LNCaP clone FGC (cell line): Measurements from ENCODE around the gene ICA1.

Source experiments
- DNase-seq: peaks from one replicate; pipeline ENCODE4 v3.0.0-alpha.2; 2011; ENCODE audit warnings: low read depth
- H3K4me3 ChIP-seq: 2 replicates; pipeline ENCODE4 v1.5.1; 2011; ENCODE audit warnings: mild to moderate bottlenecking, low read depth, low read length, control low read depth
- TF ChIP-seq, protein P1 (sequence below): IDR thresholded peaks from 2 replicates; pipeline ENCODE4 v1.5.1; 2012; ENCODE audit warnings: mild to moderate bottlenecking; ENCODE audit not compliant: control insufficient read depth, insufficient read depth; ENCODE audit errors: extremely low read depth

ICA1 gene

DNA sequence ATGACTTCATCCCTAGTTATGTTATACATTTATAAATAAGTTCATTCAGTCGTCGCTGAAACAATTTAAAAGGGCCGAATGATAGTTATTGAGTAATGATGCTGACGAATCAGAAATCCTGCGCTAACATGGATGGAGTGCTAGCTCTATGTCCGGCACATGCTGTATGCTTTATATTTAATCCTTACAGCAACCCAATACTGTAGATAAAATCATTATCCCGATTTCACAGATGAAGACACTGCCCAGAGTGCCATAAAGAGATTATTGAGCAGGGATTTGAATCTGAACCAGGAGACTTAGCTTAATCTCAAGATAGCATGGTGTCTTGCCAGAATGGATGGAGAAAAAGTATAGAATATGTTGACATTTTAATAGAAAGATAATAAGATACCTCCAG is 1.1 kb upstream of the ICA1 start:
- peak overlapping the region; percentile 70 for H3K4me3 ChIP-seq
- no peak for DNase-seq
- TF ChIP-seq, protein P1, sequence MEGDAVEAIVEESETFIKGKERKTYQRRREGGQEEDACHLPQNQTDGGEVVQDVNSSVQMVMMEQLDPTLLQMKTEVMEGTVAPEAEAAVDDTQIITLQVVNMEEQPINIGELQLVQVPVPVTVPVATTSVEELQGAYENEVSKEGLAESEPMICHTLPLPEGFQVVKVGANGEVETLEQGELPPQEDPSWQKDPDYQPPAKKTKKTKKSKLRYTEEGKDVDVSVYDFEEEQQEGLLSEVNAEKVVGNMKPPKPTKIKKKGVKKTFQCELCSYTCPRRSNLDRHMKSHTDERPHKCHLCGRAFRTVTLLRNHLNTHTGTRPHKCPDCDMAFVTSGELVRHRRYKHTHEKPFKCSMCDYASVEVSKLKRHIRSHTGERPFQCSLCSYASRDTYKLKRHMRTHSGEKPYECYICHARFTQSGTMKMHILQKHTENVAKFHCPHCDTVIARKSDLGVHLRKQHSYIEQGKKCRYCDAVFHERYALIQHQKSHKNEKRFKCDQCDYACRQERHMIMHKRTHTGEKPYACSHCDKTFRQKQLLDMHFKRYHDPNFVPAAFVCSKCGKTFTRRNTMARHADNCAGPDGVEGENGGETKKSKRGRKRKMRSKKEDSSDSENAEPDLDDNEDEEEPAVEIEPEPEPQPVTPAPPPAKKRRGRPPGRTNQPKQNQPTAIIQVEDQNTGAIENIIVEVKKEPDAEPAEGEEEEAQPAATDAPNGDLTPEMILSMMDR, result no peak

DNA sequence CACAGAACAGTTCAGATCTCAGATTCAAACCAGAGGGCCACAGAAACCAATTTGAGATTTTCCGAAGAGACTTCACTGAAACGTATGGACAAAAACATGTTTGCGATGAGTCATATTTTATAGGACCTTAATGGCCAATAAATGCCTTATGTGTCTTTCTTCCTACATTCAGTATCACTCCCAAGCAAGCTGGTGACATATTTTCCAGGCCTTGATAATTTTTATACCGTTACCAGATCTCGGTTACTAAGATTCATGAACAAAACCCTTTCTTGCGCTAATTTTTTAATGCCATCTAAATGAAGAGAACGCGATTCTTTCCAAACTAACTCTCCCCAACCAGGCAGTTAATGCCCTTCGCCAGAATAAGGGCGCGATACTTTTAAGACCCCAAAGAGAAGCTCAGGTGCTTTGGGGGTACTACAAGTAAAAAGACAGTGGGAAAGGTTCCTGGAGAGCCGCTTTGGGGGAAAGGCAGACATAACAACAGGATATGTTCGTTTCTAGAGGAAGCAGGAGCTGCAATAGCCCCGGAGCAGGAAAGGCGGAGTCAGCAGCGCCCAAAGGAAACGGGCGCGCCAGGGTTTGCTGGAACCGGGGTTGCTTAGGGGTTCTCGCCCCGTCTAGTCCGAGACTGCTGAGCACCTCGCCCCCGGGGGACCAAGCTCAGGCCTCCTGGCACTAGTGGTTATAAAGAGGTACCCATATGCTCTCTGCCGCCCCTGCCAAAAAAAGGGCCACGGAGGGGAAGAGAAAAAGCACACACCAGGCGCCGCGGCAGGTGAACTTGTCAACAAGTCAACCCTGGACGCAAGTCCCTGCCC is 884 bp downstream of the ICA1 start:
- H3K4me3 ChIP-seq, result peak overlapping the region; percentile 70
- TF ChIP-seq, protein P1, result no peak
- DNase-seq, result peak; percentile 67

DNA sequence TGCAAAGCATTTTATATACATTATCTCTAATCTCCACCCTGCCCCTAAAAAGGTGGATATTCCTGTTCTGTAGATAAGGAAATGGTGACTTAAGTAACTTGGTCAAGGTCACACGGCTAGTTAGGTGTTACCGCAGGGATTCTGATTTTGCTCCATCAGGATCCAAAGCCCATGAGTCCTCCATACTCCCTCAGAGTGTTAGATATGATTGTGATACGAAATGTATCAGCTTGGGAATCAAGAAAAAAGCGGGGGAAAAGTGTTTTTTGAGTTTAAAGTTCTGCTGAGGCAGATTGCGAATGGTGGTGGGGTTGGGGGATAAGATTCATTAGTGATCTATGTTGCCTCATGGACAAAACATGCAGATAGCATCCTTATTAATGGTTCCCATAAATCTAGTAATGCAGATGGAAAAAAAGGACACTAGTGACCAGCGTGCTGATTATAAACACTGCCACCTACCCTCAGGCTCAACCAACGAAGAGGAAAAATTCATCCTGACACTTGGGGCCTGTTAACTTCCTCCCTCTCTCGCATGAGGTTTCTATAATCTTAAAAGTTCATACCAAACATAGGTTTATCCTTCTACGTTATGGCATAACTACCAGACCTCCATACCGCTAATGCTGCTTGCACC is 2.3 kb downstream of the ICA1 start:
- TF ChIP-seq, protein P1, result no peak
- H3K4me3 ChIP-seq, result no peak overlapping the region
- DNase-seq, result no peak

DNA sequence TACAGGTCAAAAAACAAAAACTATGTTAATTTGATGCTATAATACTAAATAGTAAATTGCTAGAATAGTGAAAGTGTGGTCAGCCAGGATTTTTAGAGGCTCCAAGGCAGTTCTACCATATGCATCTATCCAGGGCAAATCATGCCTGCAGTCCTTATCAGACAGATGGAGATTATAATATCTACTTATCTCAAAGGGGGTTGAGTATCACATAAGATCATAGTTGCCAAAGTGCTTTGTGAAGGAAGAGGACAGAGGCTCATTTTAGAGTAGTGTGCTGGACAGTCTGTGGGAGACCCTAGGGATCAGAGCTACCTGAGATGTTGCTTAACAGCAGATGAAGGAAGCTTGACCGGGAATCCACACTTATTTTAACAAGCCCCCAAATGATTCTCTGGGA is 3.2 kb downstream of the ICA1 start:
- TF ChIP-seq, protein P1, result no peak
- no peak overlapping the region for H3K4me3 ChIP-seq
- DNase-seq, result no peak

GRCh38 chr7:8258166-8258565 is 3.8 kb downstream of the ICA1 start:
- TF ChIP-seq, protein P1, result no peak
- no peak for DNase-seq
- no peak overlapping the region for H3K4me3 ChIP-seq

- H3K4me3 ChIP-seq, result no peak overlapping the region
- DNase-seq, result no peak
Observed at GRCh38 chr7:8255680-8256655, 6.0 kb downstream of the ICA1 start.

More at GRCh38 chr7:8255680-8256655, 6.0 kb downstream of the ICA1 start:
- TF ChIP-seq, protein P1, result no peak
